Measurements from ENCODE around the gene SYNGR3.

DNA sequence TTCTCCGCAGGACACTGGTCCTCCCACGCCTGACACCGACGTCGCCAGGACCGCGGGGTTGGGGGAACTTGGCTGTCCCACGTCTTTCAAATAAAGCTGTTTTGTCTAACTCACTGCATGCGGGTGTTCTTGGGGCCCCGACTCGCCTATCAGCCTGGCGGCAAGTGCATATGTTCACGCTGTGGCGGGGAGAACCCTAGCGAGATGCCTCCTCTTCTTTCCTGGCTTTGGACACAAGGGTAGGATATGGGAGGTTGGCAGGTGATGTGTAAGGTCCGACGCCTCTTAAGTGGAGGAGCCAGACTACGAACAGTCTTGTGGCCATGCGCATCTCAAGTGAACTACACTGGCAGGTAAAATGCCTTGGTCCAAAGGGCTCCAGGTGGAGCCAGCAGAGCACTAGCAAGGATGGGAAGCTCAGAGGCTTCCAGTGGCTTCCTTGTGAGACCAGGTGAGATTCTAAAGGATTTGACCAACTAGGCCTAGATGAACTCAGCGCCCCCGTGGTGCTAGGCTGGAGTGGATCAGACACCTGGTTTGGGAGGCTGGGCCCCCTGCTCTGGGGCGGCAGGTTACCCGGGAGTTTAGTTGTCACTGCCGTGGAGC lies 24.3 kb upstream of the SYNGR3 start:
- TF ChIP-seq, protein P1, sequence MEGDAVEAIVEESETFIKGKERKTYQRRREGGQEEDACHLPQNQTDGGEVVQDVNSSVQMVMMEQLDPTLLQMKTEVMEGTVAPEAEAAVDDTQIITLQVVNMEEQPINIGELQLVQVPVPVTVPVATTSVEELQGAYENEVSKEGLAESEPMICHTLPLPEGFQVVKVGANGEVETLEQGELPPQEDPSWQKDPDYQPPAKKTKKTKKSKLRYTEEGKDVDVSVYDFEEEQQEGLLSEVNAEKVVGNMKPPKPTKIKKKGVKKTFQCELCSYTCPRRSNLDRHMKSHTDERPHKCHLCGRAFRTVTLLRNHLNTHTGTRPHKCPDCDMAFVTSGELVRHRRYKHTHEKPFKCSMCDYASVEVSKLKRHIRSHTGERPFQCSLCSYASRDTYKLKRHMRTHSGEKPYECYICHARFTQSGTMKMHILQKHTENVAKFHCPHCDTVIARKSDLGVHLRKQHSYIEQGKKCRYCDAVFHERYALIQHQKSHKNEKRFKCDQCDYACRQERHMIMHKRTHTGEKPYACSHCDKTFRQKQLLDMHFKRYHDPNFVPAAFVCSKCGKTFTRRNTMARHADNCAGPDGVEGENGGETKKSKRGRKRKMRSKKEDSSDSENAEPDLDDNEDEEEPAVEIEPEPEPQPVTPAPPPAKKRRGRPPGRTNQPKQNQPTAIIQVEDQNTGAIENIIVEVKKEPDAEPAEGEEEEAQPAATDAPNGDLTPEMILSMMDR (IDR thresholded peaks at IDR 0.05): no peak
- TF ChIP-seq EP300 (IDR thresholded peaks at IDR 0.05) (no peak), POLR2A (IDR thresholded peaks at IDR 0.05) (no peak)
